Superior temporal gyrus (tissue), 1 donor: ENCODE results near the gene POU4F1.

Experiments
- DNase-seq: peaks from one replicate; pipeline ENCODE4 v3.0.0-alpha.2; 2016; ENCODE audit errors: extremely low spot score

Gene POU4F1

DNA sequence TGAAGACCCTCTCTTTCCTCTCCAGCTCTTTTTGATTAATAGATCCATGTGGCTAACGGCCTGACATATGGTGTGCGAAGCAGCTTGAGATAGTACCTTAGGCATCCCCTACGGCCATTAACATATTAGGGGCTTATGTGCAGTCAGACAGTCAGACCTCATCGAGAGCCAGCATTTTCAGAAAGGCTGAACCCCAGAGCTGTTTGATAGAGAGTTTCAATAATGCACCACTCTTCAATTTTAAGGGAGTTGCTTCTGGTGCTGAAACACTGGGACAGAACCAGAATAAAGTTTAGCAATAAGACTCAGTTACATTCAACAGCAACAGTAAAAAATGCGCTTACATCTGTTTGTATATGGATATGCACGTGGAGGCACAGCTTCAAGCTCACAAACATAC is 10.8 kb downstream of the POU4F1 start:
- DNase-seq, result no peak

DNA sequence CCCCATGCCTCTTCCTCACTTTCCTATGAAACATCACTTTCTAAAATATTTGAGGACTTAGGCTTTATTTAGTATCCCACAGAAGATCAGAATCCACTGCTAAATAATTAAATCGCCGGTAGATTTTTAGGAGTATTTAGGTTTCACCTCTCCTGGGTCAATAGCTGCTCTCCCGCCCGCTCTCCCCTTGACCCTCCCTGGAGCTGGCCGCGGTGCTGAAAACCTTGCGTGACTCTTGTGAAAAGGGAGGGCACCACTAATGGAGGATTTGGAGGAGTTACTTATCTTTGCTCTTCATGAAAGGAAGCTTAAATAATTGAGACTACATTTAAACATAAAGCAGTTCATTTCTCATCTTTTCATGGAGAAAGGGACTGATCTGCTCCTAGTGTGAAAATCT is 14.1 kb downstream of the POU4F1 start:
- no peak for DNase-seq

DNA sequence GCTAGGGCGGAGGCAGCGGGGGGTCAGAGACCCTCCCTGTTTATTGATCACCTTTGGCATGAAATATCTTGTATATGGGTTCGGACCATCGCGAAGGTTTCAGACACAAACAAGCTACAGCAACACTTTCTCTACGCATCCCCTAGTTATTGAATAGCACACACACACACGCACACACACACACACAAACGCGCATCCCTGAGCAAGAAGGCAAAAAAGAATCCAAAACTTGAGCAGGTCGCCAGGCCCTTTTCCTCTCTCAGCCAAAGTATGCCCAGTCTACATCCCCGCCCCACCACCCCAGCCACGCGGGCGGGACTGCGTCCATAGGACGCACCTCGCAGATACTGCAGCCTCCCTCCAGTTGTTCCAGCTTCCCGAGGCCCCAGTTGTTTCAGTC is 16.0 kb downstream of the POU4F1 start:
- no peak for DNase-seq

GRCh38 chr13:78586706-78587105 is 16.6 kb downstream of the POU4F1 start:
- no peak for DNase-seq

- no peak for DNase-seq
These were observed 27.1 kb downstream of the POU4F1 start for GRCh38 chr13:78576261-78576660.

- DNase-seq, result no peak
These were observed 30.9 kb downstream of the POU4F1 start for GRCh38 chr13:78572459-78572858.

DNA sequence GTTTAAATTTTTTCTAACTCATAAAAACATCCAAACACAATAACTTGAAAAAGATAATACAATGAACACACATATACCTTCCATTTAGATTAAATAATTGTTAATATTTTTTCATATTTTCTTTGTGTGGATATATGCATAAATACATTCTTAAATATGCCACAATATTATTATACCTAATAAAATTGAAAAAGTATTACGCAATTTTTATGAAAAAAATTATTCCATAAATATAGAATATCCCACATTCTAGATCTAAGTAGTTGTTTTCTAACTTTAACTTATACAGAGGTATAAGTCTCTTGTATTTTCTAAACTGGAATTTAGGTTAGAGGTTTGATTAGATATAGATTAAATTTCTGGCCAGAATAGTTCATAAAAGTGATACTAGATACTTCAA is 34.3 kb downstream of the POU4F1 start:
- DNase-seq, result no peak

DNA sequence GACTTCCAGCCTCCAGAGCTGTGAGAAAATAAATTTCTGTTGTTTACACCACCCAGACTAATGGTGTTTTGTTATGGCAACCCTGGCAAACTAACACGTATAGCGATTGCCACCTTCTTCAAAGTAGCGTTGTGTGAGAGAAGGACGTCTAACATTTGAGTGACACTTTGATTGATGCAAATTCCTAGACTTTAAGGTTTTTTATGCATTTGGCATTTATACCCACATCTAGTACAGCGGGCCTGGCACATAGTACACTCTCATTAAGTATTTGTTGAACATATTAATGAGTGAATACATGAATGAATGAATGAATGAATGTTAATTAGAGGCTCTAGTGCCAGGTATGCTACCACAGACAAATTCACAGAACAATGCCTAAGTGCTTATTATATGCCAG is 36.7 kb downstream of the POU4F1 start:
- no peak for DNase-seq

DNA sequence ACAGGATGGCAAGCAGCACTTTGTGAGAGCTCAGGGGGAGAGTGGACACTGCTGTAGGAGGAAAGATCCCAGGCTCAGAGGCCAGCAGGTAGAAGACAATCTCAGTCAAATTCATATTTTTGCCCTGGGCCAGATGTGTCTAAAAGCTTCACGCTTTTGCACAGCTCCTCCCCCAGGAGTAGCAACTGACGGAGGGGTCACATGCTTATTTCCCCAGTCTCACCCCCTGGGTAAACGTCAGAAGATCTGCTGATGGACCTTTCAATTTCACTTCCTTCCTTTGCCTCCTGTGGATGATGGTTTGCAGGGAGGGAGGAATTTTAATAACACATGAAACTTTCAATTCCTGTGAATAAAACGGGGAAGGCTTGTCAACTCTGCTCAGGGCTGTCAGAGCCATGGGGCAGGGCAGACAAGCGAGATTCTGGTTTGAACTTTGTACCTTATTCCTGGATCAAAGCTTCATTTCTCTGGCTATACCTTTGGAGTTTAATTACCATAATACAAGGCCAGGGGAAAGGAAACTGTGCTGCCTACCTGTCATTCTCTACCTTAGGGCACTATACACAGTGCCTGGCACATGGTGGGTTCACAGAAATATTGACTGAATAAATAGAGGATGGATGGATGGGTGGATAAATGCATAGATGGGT is 41.0 kb downstream of the POU4F1 start:
- no peak for DNase-seq
